ENCODE measurements around the gene ADCY4.
"Not testable (repeated sequence)": the region's sequence is repeated elsewhere in the genome, so short reads cannot be mapped to it uniquely, and the experiment has no call there.

Gene ADCY4

DNA sequence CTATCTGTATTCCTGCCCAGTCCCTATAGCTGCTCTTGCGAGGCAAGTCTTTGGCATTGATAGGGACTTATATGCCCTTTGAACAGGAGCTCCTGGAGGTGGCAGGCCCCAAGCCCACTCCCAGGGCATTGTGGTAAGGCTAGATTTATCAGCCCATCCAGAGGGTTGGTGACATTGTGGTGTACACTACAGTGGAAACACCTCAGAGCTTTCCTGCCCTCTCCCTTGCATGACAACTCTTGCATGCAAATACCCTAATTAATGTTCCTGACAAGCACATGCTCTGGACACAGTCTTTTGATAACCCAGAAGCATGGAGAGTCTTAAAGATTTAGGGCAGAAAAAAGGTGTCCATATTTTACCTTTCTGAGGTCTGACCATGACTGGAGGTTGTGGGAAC is 5.7 kb upstream of the ADCY4 start:
- in situ Hi-C loops (cut with MboI; ENCODE audit: low sequenced_read_pairs): no loop called here

DNA sequence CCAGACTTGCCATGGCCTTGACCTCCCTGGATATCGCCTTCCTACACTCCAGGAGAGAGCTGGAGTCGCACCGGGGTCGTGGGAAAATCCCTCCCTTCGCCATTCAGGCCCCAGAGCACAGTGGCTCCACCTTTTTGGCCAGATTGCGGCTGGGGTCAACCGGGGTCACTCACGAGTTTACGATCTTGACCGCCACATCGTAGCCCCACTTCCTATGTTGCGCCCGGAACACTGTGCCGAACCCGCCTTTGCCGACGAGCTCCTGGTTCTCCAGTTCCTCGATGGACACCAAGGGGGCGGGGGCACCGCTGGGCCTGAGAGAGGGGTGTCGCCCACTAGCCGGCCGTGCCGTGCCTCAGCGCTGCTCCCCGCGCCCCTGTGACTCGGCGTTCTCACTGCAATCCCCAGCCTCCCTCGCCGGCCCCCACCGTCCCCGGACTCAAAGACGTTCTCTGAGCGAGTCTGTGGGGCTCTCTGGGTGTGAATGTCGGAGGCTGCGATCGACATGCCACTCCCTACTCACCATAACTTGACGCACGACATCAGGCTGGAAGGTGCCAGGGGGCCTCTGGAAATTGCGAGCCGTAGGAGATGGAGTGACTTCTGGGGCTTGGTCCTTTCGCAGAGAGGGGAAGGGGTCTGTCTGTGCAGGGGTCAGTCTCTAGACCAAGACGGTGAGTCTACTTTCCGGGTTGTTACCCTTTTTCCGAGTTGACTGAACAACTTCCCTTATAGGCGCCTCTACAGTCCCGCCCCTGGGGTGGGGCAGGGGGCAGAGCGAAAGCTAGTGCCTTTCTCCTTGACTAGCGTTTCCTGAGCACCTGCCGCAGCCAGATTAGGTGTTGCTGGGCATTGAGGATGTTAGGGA is 4.6 kb upstream of the ADCY4 start, which contains the start of gene RIPK3:
TSS of gene RIPK3 (minus strand) at position 708 of the 868 bp plus-strand sequence. CDS start at position 543, 165 bp downstream.
- in situ Hi-C loops (cut with MboI; ENCODE audit: low sequenced_read_pairs): no loop called here

DNA sequence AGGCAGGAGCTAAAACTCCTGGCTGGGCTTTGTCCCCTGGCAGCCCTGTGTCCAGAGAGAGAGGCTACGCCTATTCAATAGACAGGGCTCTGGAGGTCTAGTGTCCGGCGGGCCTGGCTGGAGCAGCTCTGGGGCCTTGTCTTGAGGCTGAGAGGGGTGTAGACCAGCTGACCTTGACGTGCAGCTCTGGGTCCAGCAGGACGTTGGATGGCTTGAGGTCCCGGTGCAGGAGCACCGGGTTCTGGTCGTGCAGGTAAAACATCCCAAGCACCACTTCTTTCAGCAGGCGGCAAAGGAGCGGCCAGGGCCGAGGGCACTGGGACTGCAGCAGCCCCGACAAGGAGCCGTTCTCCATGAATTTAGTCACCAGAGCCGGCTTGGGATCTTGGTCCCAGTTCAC is 4.0 kb upstream of the ADCY4 start:
- in situ Hi-C loops (cut with MboI; ENCODE audit: low sequenced_read_pairs): no loop called here

DNA sequence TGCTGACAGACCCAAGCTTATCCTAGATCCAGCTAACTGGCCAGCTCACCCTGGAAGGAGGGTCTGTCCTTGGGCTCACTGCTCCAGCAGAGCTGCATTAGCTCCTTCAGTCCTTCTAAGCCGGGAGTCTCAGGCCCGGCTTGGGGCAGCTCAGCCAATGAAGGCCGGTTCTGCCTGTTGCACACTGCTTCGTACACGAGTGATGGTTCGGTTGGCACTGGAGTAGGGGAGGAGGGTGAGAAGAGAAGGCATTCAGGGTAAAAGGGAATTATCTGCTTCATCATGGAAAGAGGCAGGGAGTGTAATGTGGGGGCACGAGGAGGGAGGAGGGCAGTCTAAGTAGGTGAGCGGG is 2.9 kb upstream of the ADCY4 start:
- in situ Hi-C loops (cut with MboI; ENCODE audit: low sequenced_read_pairs): no loop called here

DNA sequence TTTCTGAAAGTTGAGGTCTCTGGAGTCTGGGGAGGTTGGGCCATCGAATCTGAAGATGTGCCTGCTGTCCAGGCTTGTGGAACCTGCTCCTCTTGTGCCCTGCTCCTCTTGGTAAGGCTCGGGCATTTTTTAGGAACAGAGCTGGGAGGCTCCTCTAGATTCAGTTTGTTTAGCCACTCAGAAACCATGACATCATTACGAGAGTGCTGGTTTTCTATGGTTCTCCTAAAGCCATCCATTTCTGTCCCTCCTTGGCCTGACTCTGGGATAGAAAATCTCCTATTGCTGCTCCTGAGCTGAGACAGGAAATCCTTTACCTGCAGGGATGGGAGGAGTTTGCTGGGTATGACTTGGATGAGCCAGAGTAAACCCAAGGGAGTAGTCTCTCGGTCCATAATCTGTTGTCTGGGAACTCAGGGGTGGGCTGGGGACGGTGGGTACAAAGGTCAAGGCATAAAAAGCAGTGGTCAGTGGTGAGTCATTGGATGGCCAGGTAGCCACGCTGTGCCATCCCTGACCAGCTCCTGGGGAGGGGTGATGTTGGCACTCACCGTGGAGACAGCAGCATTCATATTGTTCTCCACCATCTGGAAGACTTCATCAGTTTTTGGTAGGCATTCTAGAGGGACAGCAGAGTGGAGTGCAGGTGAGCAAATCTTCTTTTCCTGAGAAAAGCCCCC is 2.4 kb upstream of the ADCY4 start:
- in situ Hi-C loops (cut with MboI; ENCODE audit: low sequenced_read_pairs): no loop called here

DNA sequence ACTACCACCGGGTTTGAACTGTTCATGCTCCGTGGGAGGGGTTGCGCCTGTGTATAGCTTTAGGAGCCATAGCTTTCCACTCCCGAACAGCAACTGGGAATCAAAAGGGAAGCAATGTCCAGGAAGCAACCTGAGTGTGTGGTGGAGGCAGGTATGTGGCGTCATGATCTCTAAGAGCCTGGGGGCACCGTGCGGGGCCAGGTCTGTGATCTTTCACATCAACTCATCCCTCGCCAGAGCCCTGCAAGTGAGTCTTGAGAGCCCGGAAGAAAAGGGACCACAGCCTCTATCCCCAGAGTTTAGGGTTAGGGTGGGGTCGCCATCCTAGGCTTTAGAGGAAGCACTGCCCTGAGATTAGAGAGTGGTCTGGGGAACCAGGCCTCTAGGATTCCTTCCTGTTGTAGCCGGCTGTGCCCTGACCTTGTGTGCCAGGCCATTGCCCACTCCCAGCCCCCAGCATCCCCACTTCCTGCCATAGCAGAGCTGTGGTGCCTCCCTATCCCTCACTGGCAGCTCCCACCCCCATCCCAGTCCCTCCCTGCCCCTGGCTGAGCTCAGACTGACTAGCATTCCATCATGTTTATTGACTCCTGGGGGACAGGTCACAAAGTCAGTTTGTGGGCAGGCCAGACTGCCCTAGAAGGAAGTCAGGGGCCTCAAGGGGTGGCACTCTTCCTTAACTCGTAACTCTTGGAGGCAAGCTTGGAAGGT is 745 bp upstream of the ADCY4 start:
- in situ Hi-C loops (cut with MboI; ENCODE audit: low sequenced_read_pairs): no loop called here

DNA sequence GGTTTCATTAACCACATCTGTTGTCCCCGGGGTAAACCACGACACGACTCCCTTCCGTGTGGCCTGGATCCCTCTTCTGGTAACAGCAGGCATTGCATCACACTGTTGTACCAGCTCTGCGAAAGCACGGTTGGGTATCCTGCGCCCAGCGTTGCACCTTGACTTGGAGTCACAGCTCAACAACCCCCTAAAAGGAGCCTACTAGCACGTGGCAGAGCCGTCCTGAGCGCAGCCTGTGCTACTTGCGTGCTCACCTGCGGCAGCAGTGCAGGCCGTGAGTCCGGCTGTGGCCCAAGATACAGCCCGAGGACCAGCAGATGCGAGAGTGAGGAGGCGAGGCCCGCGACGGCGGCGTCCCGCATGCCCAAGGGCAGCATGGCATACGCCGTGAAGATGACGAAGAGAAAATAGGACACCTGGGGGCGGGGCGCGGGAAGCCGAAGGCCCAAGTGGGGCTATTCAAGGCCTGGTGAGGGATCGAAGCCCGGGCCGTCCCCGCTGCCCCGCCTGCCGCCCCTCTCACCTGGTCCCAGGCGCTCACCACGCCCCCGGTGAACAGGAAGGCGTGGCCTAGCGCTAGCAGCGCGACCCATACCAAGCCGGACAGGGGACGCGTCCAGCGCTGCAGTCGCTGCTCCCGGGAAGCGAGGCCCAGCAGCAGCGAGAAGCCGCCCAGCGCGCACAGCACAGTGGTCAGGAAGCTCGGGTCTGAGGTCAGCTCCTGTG is 2.4 kb downstream of the ADCY4 start:
- in situ Hi-C loops (cut with MboI; ENCODE audit: low sequenced_read_pairs): no loop called here

DNA sequence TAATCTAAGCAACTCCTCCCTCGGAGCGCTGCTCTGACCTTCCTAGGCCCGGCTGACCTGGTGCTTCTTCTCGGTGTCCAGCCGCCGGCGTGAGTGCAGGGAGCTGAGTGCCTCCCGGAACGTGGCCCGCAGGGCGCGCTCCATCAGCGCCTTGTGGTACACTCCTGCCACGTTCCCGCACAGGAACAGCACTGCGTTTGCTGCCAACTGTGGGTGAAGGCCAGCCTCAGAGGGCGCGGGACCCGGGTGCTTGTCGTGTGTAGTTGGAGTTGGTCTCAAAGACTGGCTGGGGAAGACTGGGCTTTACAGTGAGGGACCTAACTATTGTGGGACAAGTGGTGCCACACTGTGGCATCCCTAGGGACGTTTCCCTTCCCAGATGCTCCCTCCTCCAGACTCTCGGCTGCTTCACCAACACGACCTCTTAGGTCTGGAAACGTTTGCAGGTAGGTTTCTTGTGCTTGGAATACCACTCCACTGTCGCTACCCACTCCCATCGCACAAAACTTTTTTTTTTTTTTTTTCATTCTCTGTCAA is 3.1 kb downstream of the ADCY4 start:
- in situ Hi-C loops (cut with MboI; ENCODE audit: low sequenced_read_pairs): no loop called here

DNA sequence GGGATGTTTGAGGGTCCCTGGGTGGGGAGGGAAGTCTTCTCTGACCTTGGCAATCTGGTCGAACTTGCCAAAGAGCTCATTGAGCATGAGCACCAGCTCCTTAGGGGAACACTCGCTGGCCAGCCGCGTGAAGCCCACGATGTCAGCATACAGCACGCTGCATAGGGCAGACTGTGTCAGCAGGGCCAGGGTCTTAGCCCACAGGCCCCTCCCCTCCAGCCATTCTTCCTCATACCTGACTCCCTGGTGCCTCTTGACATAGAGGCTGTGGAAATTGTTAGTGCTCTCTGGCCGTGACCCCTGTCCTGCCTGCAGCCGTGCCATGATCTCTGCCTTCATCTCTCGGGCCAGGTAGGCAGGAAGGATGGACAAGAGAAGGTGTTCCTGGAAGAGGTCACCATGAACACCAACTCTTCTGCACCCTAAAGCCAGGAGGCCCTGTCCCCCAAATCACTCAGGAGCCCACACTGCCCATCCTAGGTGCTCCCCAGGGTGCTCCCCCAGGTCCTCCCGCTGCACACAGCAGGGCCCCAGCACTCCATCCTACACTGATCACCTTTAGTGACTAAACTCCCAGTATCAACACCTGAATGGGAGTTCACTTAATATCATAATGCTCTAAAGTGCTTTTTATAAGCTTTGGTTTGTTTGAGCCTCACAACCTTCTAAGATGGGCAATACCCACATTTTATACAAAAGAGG is 3.7 kb downstream of the ADCY4 start:
- in situ Hi-C loops (cut with MboI; ENCODE audit: low sequenced_read_pairs): no loop called here

DNA sequence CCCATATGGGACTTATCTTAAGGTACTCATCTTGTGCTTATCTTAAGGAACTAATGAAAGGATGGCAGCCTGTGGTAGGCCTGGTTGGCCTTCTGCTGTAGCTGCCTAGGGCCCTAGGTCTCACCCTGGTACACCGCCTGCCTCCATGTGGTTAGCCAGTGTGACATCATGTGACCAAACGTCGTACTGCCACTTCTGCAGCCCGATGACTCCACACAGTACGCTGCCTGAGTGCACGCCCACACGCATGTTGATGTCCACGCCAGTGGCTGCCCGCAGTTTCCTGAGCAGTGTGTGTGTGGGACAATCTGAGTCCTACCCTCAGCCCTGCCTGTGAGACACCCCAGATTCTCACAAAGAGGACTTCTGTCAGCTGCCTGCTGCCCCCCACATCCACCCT is 5.1 kb downstream of the ADCY4 start:
- in situ Hi-C loops (cut with MboI; ENCODE audit: low sequenced_read_pairs): no loop called here

DNA sequence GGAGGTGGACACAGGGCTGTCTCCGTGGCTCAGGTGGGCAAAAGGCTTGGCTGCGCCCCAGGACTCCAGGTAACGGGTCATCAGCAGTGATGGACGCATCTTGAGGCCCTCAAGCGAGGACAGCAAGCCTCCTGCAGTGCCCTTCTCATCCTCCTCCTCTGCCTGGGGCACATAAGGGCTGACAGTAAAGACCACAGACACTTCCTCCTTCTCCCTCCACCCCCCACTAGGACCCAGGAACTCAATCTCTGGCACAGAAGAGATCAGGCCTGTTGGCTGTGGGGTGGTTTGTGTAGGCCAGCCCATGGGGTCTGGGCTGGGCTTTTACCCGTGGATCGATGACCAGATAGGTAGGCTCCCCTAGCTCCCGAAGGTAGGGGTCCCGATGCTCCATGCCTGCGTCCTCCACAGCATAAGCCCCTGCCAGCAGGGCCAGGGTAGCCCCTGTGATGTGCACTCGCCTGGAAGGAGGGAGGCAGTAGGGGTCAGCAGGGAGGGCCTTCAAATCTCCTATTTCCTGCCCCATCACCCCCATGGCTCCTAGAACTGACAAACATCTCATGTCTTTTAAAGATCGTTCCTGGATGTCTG is 5.7 kb downstream of the ADCY4 start:
- in situ Hi-C loops (cut with MboI; ENCODE audit: low sequenced_read_pairs): no loop called here

DNA sequence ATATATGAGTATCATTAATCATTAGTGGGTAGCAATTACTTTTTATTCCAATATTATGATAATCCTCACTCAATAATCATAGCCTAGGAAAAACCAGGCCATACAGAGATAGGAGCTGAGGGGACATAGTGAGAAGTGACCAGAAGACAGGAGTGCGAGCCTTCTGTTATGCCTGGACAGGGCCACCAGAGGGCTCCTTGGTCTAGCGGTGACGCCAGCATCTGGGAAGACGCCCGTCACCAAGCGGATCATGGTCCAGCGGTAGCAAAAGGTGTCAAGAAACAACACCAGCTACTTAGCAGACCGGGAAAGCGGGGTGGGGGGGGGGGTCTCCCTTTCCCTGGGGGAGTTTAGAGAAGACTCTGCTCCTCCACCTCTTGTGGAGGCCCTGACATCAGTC is 7.0 kb downstream of the ADCY4 start:
- in situ Hi-C loops (cut with MboI; ENCODE audit: low sequenced_read_pairs): not testable (repeated sequence)

DNA sequence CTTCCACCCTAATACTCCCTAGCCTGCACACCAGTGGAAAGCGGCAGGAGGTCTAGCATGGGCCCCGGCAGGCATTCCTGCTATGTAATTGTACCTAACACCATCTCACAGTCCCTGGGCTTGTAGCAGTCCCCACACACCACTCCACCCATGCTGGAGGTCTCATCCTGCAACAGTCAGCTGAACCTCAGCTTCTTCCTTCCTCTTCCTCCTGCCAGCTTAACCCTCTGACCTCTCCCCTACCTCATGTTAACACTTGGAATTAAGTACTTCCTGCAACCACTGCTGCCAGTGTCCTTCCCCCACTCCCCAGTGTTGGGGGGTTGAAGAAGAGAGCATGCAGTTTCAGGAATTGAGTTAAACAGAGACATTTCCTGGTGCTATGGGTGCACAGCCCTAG is 7.6 kb downstream of the ADCY4 start:
- in situ Hi-C loops (cut with MboI; ENCODE audit: low sequenced_read_pairs): no loop called here

DNA sequence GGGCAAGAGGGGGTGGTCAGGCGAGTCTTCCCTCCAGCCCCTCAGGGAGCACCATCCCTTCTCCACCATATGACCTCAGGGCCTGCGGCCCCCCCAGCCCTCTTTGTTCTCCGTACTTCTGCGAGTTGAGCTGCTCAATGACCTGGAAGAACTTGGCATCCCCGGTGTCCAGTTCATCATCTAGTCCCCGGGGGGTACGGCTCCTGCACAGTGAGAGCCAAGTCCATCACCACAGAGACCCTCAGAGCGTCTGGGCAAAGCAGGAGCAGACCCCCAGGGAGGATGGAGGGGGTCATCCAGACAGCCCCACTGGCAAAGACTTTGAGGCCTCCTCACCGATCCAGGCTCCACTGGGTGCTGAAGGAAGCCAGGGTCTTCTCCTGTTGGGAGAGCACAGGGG is 8.9 kb downstream of the ADCY4 start:
- in situ Hi-C loops (cut with MboI; ENCODE audit: low sequenced_read_pairs): no loop called here

DNA sequence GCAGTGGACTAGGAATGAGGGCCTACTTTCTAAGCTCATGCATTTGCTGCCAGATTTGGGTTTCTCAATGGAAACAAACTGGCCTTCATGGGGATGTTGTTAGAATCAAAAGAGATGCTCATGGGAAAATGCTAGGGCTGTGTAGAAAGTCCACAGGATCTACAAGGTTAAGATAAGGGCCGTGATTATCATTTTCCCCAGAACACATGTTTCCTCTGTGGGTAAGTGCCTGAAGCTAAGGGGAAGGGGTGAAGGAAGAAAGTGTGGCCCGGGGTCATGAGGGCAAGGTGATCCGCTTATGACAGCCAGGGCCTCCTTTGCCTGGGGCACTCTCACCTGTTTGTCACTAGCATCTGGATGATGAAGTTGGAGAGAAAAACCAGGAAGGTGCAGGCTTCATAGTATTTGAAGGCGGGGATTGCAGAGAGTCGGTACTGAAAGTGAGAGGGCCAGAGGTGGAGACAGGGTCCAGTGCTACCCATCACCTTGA is 9.8 kb downstream of the ADCY4 start:
- in situ Hi-C loops (cut with MboI; ENCODE audit: low sequenced_read_pairs): no loop called here

DNA sequence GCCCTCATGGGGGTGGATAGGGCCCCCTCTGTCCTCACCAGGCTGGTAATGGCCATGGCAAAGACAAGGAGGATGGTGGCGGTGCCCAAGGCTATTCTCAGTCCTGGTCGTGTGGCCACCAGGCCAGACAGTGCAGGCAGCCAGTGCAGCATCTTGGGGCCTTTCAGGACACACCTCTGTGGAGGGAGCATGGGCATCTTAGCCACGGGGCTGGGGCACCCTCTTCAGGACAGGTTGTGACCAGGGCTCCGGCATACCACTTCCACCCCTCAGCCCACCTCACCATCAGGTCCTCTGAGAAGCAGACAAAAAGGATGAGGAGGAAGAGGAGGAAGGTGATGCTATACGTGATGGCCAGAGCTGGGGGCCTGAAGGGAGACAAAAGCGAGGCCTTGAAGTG is 10.8 kb downstream of the ADCY4 start:
- in situ Hi-C loops (cut with MboI; ENCODE audit: low sequenced_read_pairs): no loop called here

DNA sequence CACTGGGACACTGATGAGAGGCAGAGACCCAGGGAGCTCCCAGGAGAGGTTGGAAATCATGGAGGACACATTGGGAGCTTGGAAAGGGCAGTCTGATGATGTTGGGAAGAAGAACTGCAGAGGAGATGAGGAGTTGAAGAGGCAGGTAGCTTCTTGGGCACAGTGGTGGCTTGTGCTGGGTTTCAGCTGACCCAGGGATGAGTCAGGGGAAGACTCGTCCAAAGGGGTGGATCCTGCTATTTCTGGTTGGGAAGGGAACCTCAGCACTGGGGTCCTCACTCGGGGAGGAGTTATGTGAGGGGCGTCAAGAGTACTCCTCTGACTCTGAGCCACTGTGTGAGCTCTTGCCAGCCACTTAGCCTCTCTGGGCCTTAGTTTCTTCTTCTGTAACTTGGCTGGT is 11.5 kb downstream of the ADCY4 start:
- in situ Hi-C loops (cut with MboI; ENCODE audit: low sequenced_read_pairs): no loop called here

DNA sequence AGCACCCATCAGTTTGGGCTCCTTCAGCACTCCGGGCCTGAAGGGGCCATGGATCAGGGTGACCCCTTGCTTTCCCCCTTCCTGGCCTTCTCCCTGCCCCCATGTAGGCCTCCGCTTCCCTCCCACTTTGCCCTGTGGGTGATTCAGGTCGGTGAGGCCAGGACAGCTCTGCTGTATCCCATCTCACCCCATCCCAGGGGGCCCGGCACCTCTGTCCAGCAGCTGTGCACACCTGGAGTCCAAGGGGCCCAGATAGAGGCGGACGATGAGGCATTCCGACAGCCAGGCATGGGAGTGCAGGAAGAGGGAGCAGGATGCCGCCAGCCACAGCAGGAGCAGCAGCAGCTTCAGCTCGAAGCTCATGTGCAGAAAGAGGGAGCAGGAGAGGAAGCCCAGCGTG is 12.2 kb downstream of the ADCY4 start:
- in situ Hi-C loops (cut with MboI; ENCODE audit: low sequenced_read_pairs): no loop called here

DNA sequence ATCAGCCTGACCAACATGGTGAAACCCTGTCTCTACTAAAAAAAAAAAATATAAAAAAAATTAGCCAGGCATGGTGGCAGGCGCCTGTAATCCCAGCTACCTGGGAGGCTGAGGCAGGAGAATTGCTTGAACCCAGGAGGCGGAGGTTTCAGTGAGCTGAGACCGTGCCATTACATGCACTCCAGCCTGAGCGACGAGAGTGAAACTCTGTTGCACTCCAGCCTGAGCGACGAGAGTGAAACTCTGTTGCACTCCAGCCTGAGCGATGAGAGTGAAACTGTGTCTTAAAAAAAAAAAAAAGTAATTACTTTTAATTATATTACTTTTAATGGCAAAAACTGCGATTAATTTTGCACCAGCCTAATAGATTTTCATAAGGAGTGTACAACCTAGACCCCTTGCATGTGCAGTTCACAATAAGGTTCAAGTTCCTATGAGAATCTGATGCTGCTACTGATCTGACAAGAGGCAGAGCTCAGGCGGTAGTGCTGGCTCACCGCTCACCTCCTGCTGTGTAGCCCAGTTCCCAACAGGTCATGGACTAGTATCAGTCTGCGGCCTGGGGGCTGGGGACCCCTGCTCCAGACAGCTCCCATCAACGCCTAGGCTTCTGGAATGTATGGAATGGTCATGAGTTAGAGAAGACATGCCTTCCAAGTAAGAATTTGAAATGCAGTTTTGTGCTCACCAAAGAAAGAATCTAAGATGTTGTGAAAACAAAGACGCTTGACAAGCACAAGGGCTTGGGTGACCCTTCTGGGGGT is 13.5 kb downstream of the ADCY4 start:
- in situ Hi-C loops (cut with MboI; ENCODE audit: low sequenced_read_pairs): no loop called here
